ENCODE measurements around the gene RASL10A.

DNA sequence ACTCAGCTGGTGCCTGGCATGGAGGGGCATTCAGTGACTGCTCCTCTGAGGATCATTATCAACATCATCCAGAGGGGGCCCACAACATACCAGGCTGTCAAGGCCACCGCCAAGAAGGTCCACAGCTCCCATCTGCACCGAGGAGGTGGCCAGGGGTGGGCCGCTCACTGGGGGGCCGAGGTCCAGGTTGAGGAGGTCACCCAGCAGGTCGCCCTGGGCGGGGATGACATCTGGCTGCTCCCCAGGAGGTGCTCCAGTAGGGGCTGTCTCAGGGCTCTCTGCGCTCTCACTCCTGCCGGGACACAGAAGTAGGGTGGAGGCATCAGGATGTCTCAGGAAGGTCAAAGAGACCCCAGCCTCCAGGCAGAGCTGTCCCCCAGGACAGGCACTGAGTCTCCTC is 25.1 kb upstream of the RASL10A start:
- TF ChIP-seq POLR2AphosphoS5 (IDR thresholded peaks at IDR 0.05) (no peak), POLR2A (IDR thresholded peaks at IDR 0.05) (no peak)
